A549 (cell line): ENCODE data around the gene ZCCHC17. TPM values are rescaled to one million over a fixed set of nuclear protein-coding genes. Genes with fewer than 3 reads are reported as not detected.

Source experiments
- ATAC-seq, 2 experiments: fragments of 200-7000 bp in 1 of 2; fragments of >200 bp in 1 of 2; cut with Nextera tagmentation in 1 of 2; cut with Tn5 transposase in 1 of 2; 3 replicates each; pipeline versions ENCODE4 v1.8.0 to v1.9.1; 2018 to 2020; ENCODE audit warnings: mild to moderate bottlenecking in 1 of 2, moderate library complexity in 1 of 2
- CTCF ChIA-PET: fragments of 300-600 bp; sonication (Branson Sonifier 250); formaldehyde crosslinking; extraction: SDS; loops from one replicate; lab custom pipeline; 2021; ENCODE audit warnings: antibody characterized with exemption, inconsistent platforms; lab: Yijun Ruan, JAX
- POLR2A ChIA-PET: fragments of 350-600 bp; formaldehyde crosslinking; extraction: SDS; loops from one replicate; lab custom pipeline; 2021; ENCODE audit warnings: antibody characterized with exemption, inconsistent platforms; lab: Yijun Ruan, JAX
- DNase-seq, 2 experiments: peaks; one replicate each; pipeline versions ENCODE4 v3.0.0 to v3.0.0-alpha.2; 2011 to 2016; ENCODE audit warnings: low read depth in 1 of 2, low spot score in 1 of 2
- FAIRE-seq: peaks from 2 replicates; lab custom pipeline; 2011; peaks lifted over from hg19 to GRCh38; lab: Jason Lieb, UNC
- H3K27ac ChIP-seq, 2 experiments: fragments of >200 bp; sonication (Bioruptor Twin); formaldehyde crosslinking; 3 replicates each; pipeline ENCODE4 v1.5.1; 2016 to 2017
- H3K4me1 ChIP-seq: fragments of >200 bp; sonication (Bioruptor Twin); formaldehyde crosslinking; 3 replicates; pipeline ENCODE4 v1.6.1; 2016
- H3K4me2 ChIP-seq: fragments of >200 bp; sonication (Bioruptor Twin); formaldehyde crosslinking; 3 replicates; pipeline ENCODE4 v1.6.1; 2016
- H3K4me3 ChIP-seq: fragments of >200 bp; sonication (Bioruptor Twin); formaldehyde crosslinking; 3 replicates; pipeline ENCODE4 v1.5.1; 2016
- H3K9me3 ChIP-seq: fragments of >200 bp; sonication (Bioruptor Twin); formaldehyde crosslinking; 3 replicates; pipeline ENCODE4 v1.6.1; 2016
- CBX8 ChIP-seq: fragments of 200-600 bp; sonication (generic); IDR thresholded peaks from 2 replicates; pipeline ENCODE4 v1.6.1; 2016
- ESRRA ChIP-seq: fragments of 150-350 bp; IDR thresholded peaks from 2 replicates; pipeline ENCODE4 v1.6.1; 2014; ENCODE audit warnings: mild to moderate bottlenecking, low read length, borderline replicate concordance
- HEYL ChIP-seq: fragments of 250-450 bp; sonication (Bioruptor Pico); IDR thresholded peaks from 2 replicates; pipeline ENCODE4 v1.8.0; 2021; ENCODE audit warnings: mild to moderate bottlenecking, moderate library complexity
- HOXB5 ChIP-seq: fragments of 250-450 bp; sonication (Bioruptor Pico); IDR thresholded peaks from 2 replicates; pipeline ENCODE4 v1.5.0; 2020; ENCODE audit warnings: mild to moderate bottlenecking, moderate library complexity
- JUNB ChIP-seq: fragments of >200 bp; sonication (Bioruptor Twin); formaldehyde crosslinking; IDR thresholded peaks from 2 replicates; pipeline ENCODE4 v1.6.1; 2016
- KDM5A ChIP-seq: fragments of 200-600 bp; sonication (generic); IDR thresholded peaks from 2 replicates; pipeline ENCODE4 v1.6.1; 2016; ENCODE audit warnings: antibody characterized with exemption, mild to moderate bottlenecking
- MAZ ChIP-seq: fragments of 150-350 bp; IDR thresholded peaks from 2 replicates; pipeline ENCODE4 v1.6.1; 2014; ENCODE audit warnings: antibody characterized with exemption, low read depth, low read length, borderline replicate concordance
- MYC ChIP-seq: IDR thresholded peaks from 2 replicates; pipeline ENCODE4 v1.6.1; 2012; ENCODE audit warnings: mild to moderate bottlenecking, inconsistent platforms, low read length, improper control_type of control experiment, borderline replicate concordance
- NFE2L2 ChIP-seq: fragments of 150-350 bp; conservative IDR thresholded peaks from 2 replicates; pipeline ENCODE4 v1.6.1; 2014; ENCODE audit warnings: low read length
- POLR2A ChIP-seq: IDR thresholded peaks from 2 replicates; pipeline ENCODE4 v1.6.1; 2012; ENCODE audit warnings: mild to moderate bottlenecking, low read length
- POLR2AphosphoS2 ChIP-seq: conservative IDR thresholded peaks from 2 replicates; pipeline ENCODE4 v1.6.1; 2012; ENCODE audit warnings: low read length, improper control_type of control experiment, inconsistent platforms
- RARB ChIP-seq: fragments of 250-450 bp; sonication (Bioruptor Pico); IDR thresholded peaks from 2 replicates; pipeline ENCODE4 v1.8.0; 2021; ENCODE audit warnings: mild to moderate bottlenecking, moderate library complexity
- RFX5 ChIP-seq: fragments of 450-650 bp; IDR thresholded peaks from 2 replicates; pipeline ENCODE4 v1.7.1; 2014; ENCODE audit warnings: antibody characterized with exemption, mild to moderate bottlenecking, moderate library complexity
- ZNF302 ChIP-seq: fragments of 250-450 bp; sonication (Bioruptor Pico); IDR thresholded peaks from 2 replicates; pipeline ENCODE4 v1.9.0; 2021; ENCODE audit warnings: inconsistent platforms, mild to moderate bottlenecking, moderate library complexity
- ZSCAN20 ChIP-seq: fragments of 250-450 bp; sonication (Bioruptor Pico); IDR thresholded peaks from 2 replicates; pipeline ENCODE4 v1.8.0; 2022; ENCODE audit warnings: mild to moderate bottlenecking, moderate library complexity
- WGBS: methylation state at CpG from one replicate; pipeline ENCODE4 v1.1.6; 2017; ENCODE audit errors: missing lambda C conversion rate; 5-methylcytosine and 5-hydroxymethylcytosine counted together
- polyA plus RNA-seq, 4 experiments: library from polyadenylated mRNA; depleted of rRNA in 3 of 4; stranded (reverse); fragments of >200 nt; fragmentation: RNase III in 1 of 4; extraction: RNeasy Plus Mini Kit Qiagen cat#74134 plus additional on column Dnase treatment in 1 of 4; gene quantifications; 2 replicates in 3 of 4; 3 replicates in 1 of 4; pipeline ENCODE4 v1.2.3, GENCODE V29; 2011 to 2017
- TF ChIP-seq, protein P1 (sequence below): fragments of >200 bp; sonication (Bioruptor Twin); formaldehyde crosslinking; IDR thresholded peaks from 2 replicates; pipeline ENCODE4 v1.6.1; 2016
- TF ChIP-seq, protein P2 (sequence below): fragments of 450-650 bp; IDR thresholded peaks from 2 replicates; pipeline ENCODE4 v1.6.1; 2014; ENCODE audit warnings: antibody characterized with exemption
- TF ChIP-seq, protein P3 (sequence below): fragments of >200 bp; sonication (Bioruptor Twin); formaldehyde crosslinking; IDR thresholded peaks from 3 replicates; pipeline ENCODE4 v1.6.1; 2016
- TF ChIP-seq, protein P4 (sequence below): fragments of 200-600 bp; sonication (generic); IDR thresholded peaks from 2 replicates; pipeline ENCODE4 v1.6.1; 2016; ENCODE audit warnings: antibody characterized with exemption, mild to moderate bottlenecking, moderate library complexity
- TF ChIP-seq, protein P5 (sequence below): IDR thresholded peaks from 2 replicates; pipeline ENCODE4 v1.6.1; 2012
- TF ChIP-seq, protein P6 (sequence below): fragments of >200 bp; sonication (Bioruptor Twin); formaldehyde crosslinking; IDR thresholded peaks from 3 replicates; pipeline ENCODE4 v1.5.1; 2016

Gene ZCCHC17
- polyA plus RNA-seq, 2 of the 4 experiments (the other 2 are of a cell fraction): 28.0 to 34.5 TPM

DNA sequence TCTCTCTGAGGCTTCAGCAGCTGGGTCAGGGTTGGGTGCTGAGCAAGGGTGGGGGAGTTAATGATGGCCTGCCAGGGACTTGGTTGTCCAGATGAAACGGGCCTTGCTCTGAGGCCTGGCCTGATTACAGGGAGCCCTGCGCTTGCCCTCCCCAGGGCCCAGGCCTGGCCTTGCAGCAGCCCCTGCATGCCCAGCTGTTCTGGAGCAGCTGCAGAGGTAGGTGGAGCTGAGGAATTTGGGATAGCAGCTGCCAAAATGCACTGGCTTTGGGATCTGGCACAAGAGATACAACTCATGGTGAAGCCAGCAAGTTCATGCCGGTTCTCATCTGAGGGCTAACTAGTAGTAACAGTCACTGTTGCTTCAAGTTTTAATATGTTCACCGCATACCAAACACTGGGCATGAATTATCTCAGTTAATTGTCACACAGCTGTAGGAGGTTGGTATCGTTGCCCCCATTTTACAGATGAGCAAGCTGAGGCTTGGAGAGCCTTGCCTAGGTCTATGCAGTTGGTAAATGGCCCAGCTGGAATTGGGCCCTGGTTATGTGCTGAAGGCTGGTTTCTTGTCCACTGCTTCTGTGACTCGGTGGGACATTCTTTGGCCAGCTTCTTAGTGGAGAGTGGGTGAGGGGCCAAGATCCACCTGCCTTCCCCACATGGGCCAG is 108.9 kb downstream of the ZCCHC17 start:
- no peak for DNase-seq
- no peak overlapping the region for H3K4me2 ChIP-seq
- CTCF ChIA-PET: interaction anchor here (0.5 to 2.1 kb wide), 8 partner anchors 11 to 593 kb away, joined by 3 to 20 read pairs (median 4); no protein-coding TSS in a partner anchor
- 84% methylated on average over 5 of the region's 6 CpGs for WGBS
- H3K4me1 ChIP-seq: no peaks in the 10 kb centered on the region
- TF ChIP-seq CBX8: no peak
- TF ChIP-seq POLR2A: no peak
- TF ChIP-seq MAZ: no peak
- TF ChIP-seq ESRRA: no peak
- no peak for TF ChIP-seq ZNF302 (CRISPR knock-in tag)
- no peak for TF ChIP-seq RARB (CRISPR knock-in tag)
- TF ChIP-seq HOXB5 (CRISPR knock-in tag): no peak
- TF ChIP-seq, protein P1, sequence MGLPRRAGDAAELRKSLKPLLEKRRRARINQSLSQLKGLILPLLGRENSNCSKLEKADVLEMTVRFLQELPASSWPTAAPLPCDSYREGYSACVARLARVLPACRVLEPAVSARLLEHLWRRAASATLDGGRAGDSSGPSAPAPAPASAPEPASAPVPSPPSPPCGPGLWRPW: no peak
- no peak for TF ChIP-seq KDM5A
- TF ChIP-seq, protein P2, sequence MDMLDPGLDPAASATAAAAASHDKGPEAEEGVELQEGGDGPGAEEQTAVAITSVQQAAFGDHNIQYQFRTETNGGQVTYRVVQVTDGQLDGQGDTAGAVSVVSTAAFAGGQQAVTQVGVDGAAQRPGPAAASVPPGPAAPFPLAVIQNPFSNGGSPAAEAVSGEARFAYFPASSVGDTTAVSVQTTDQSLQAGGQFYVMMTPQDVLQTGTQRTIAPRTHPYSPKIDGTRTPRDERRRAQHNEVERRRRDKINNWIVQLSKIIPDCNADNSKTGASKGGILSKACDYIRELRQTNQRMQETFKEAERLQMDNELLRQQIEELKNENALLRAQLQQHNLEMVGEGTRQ: no peak
- TF ChIP-seq, protein P3, sequence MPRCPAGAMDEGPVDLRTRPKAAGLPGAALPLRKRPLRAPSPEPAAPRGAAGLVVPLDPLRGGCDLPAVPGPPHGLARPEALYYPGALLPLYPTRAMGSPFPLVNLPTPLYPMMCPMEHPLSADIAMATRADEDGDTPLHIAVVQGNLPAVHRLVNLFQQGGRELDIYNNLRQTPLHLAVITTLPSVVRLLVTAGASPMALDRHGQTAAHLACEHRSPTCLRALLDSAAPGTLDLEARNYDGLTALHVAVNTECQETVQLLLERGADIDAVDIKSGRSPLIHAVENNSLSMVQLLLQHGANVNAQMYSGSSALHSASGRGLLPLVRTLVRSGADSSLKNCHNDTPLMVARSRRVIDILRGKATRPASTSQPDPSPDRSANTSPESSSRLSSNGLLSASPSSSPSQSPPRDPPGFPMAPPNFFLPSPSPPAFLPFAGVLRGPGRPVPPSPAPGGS: no peak
- TF ChIP-seq, protein P4, sequence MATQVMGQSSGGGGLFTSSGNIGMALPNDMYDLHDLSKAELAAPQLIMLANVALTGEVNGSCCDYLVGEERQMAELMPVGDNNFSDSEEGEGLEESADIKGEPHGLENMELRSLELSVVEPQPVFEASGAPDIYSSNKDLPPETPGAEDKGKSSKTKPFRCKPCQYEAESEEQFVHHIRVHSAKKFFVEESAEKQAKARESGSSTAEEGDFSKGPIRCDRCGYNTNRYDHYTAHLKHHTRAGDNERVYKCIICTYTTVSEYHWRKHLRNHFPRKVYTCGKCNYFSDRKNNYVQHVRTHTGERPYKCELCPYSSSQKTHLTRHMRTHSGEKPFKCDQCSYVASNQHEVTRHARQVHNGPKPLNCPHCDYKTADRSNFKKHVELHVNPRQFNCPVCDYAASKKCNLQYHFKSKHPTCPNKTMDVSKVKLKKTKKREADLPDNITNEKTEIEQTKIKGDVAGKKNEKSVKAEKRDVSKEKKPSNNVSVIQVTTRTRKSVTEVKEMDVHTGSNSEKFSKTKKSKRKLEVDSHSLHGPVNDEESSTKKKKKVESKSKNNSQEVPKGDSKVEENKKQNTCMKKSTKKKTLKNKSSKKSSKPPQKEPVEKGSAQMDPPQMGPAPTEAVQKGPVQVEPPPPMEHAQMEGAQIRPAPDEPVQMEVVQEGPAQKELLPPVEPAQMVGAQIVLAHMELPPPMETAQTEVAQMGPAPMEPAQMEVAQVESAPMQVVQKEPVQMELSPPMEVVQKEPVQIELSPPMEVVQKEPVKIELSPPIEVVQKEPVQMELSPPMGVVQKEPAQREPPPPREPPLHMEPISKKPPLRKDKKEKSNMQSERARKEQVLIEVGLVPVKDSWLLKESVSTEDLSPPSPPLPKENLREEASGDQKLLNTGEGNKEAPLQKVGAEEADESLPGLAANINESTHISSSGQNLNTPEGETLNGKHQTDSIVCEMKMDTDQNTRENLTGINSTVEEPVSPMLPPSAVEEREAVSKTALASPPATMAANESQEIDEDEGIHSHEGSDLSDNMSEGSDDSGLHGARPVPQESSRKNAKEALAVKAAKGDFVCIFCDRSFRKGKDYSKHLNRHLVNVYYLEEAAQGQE: no peak
- TF ChIP-seq JUNB: no peak
- no peak for TF ChIP-seq POLR2AphosphoS2
- no peak for TF ChIP-seq NFE2L2
- no peak overlapping the region for H3K27ac ChIP-seq
- no peak for FAIRE-seq
- no peak overlapping the region for H3K4me3 ChIP-seq
- POLR2A ChIA-PET: no interaction called here
- no peaks in the 10 kb centered on the region for H3K9me3 ChIP-seq
- ATAC-seq: no peak

DNA sequence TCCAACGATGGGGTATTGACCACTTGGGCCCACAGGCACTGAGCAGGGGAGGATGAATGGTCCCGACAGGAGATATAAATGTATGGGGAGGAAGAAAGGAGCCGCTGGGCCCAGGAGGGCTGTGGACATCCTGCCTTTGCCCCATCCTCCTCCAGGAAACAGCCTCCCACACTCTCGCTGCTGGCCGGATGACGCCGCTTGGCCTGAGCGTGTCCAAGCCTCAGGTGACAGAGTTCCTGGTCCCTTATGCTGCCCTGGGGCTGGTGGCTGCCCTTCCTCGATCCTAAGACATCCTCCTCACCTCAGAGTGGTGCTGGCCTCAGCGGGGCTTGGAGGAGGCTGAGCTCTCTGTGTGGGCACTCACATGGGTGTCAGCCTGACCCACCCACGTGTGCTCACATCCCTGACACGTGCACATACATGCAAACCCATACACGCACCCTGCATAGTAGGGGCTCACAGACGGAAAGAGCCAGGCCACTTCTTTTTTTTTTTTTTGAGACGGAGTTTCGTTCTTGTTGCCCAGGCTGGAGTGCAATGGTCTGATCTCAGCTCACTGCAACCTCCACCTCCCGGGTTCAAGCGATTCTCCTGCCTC is 110.3 kb downstream of the ZCCHC17 start:
- no peak for ATAC-seq
- ChIA-PET POLR2A (no interaction called here), CTCF (interaction anchor here (1.1 to 1.7 kb wide), 3 partner anchors 14 to 142 kb away, joined by 3 to 8 read pairs (median 4); no protein-coding TSS in a partner anchor)
- no peak overlapping the region for H3K27ac ChIP-seq
- 74% methylated on average over 15 of the region's 18 CpGs for WGBS
- DNase-seq: no peak
- TF ChIP-seq, protein P5, sequence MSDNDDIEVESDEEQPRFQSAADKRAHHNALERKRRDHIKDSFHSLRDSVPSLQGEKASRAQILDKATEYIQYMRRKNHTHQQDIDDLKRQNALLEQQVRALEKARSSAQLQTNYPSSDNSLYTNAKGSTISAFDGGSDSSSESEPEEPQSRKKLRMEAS: no peak
- TF ChIP-seq RFX5 (no peak), MYC (no peak), HEYL (CRISPR knock-in tag) (no peak), ZSCAN20 (no peak)
- TF ChIP-seq, protein P6, sequence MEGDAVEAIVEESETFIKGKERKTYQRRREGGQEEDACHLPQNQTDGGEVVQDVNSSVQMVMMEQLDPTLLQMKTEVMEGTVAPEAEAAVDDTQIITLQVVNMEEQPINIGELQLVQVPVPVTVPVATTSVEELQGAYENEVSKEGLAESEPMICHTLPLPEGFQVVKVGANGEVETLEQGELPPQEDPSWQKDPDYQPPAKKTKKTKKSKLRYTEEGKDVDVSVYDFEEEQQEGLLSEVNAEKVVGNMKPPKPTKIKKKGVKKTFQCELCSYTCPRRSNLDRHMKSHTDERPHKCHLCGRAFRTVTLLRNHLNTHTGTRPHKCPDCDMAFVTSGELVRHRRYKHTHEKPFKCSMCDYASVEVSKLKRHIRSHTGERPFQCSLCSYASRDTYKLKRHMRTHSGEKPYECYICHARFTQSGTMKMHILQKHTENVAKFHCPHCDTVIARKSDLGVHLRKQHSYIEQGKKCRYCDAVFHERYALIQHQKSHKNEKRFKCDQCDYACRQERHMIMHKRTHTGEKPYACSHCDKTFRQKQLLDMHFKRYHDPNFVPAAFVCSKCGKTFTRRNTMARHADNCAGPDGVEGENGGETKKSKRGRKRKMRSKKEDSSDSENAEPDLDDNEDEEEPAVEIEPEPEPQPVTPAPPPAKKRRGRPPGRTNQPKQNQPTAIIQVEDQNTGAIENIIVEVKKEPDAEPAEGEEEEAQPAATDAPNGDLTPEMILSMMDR: no peak
- H3K4me3 ChIP-seq: no peak overlapping the region
- no peak overlapping the region for H3K4me2 ChIP-seq
- no peaks in the 10 kb centered on the region for H3K4me1 ChIP-seq
- FAIRE-seq: no peak
- no peaks in the 10 kb centered on the region for H3K9me3 ChIP-seq
